K562 (cell line): ENCODE measurements around the gene PARD6A. TPM values are rescaled to one million over a fixed set of nuclear protein-coding genes. Genes with fewer than 3 reads are reported as not detected.

ENCODE experiments used
- CBFB ChIP-seq: sonication (generic); formaldehyde crosslinking; IDR thresholded peaks from 2 replicates; pipeline ENCODE4 v1.4.0; 2020; ENCODE audit warnings: mild to moderate bottlenecking, missing genetic modification reagents
- CTCF ChIP-seq, 3 experiments: IDR thresholded peaks in 2 of 3; conservative IDR thresholded peaks in 1 of 3; 2 replicates each; pipeline ENCODE4 v1.5.1; 2011 to 2012; ENCODE audit warnings: low read length in 3 of 3, mild to moderate bottlenecking in 3 of 3, control low read depth in 2 of 3, improper control_type of control experiment in 1 of 3, inconsistent platforms in 1 of 3, low read depth in 1 of 3, mixed read lengths in 1 of 3, moderate library complexity in 1 of 3; ENCODE audit not compliant: insufficient read depth in 2 of 3
- FOXM1 ChIP-seq, 2 experiments: fragments of 450-650 bp in 1 of 2; sonication (generic) in 1 of 2; formaldehyde crosslinking in 1 of 2; IDR thresholded peaks; 2 replicates each; pipeline versions ENCODE4 v1.6.1 to v1.9.0; 2017 to 2022; ENCODE audit warnings: low read depth in 2 of 2, mild to moderate bottlenecking in 2 of 2, missing genetic modification reagents in 1 of 2, moderate library complexity in 1 of 2
- GATAD2B ChIP-seq: fragments of 450-650 bp; IDR thresholded peaks from 2 replicates; pipeline ENCODE4 v1.6.1; 2017; ENCODE audit warnings: mild to moderate bottlenecking, borderline replicate concordance
- MXD1 ChIP-seq: fragments of 250-450 bp; sonication (Bioruptor Pico); IDR thresholded peaks from 2 replicates; pipeline ENCODE4 v1.8.0; 2021; ENCODE audit warnings: borderline replicate concordance, mild to moderate bottlenecking, moderate library complexity; ENCODE audit not compliant: poor library complexity, severe bottlenecking
- POLR2AphosphoS5 ChIP-seq: IDR thresholded peaks from 2 replicates; pipeline ENCODE4 v1.6.1; 2011; ENCODE audit warnings: mild to moderate bottlenecking, low read depth, low read length, moderate library complexity; ENCODE audit not compliant: control insufficient read depth, insufficient read depth
- TCF3 ChIP-seq: sonication (generic); formaldehyde crosslinking; IDR thresholded peaks from 2 replicates; pipeline ENCODE4 v1.4.0; 2020; ENCODE audit warnings: mild to moderate bottlenecking, missing genetic modification reagents
- ZNF174 ChIP-seq: fragments of 250-450 bp; sonication (Bioruptor Pico); IDR thresholded peaks from 2 replicates; pipeline ENCODE4 v1.4.0; 2020; ENCODE audit warnings: mild to moderate bottlenecking
- ZNF347 ChIP-seq: fragments of 450-650 bp; formaldehyde crosslinking; IDR thresholded peaks from 2 replicates; pipeline ENCODE4 v1.4.0; 2020; ENCODE audit warnings: low read depth, mild to moderate bottlenecking, moderate library complexity
- polyA plus RNA-seq, 8 experiments: library from polyadenylated mRNA; depleted of rRNA in 4 of 8; stranded (reverse) in 5 of 8; unstranded in 3 of 8; fragments of >200 nt; fragmentation: Nextera tagmentation in 2 of 8; fragmentation: Illumina TruSeq in 1 of 8; extraction: Ambion mirVana in 2 of 8; extraction: Trizol in 1 of 8; gene quantifications; 2 replicates each; pipeline versions ENCODE4 v1.2.1 to v1.2.3, GENCODE V29; 2011 to 2014; ENCODE audit warnings: inconsistent platforms in 1 of 8, missing spikeins in 1 of 8
- total RNA-seq, 7 experiments: library from RNA; depleted of rRNA in 6 of 7; stranded (reverse); fragments of >200 nt in 6 of 7; fragmentation: Illumina TruSeq in 2 of 7; extraction: Trizol in 2 of 7; gene quantifications; 2 replicates each; pipeline versions ENCODE4 v1.2.1 to v1.2.3, GENCODE V29; 2011 to 2021; ENCODE audit warnings: low replicate concordance in 1 of 7

The PARD6A gene
- total and polyA plus RNA-seq, 9 of the 15 experiments (the other 6 are each of a cell fraction or from before 2014, with no cell fraction given) = 0.04 to 2.0 (median 0.44) TPM

- TF ChIP-seq MXD1 (CRISPR knock-in tag) (no peak), POLR2AphosphoS5 (no peak), ZNF347 (CRISPR knock-in tag) (no peak), ZNF174 (no peak), FOXM1 (IDR thresholded peaks at IDR 0.05; ENCODE audit: low read depth) (no peak), FOXM1 (CRISPR knock-in tag; IDR thresholded peaks at IDR 0.05; ENCODE audit: low read depth) (no peak), TCF3 (CRISPR knock-in tag) (no peak), CBFB (no peak), GATAD2B (no peak), CTCF (IDR thresholded peaks at IDR 0.05 in 2 of 3, conservative IDR thresholded peaks at IDR 0.05 in 1 of 3; ENCODE audit: insufficient read depth in 2 of 3, low read depth in 1 of 3, low read length in 3 of 3) (no peak)
- TF ChIP-seq, all 486 proteins: peak for 0
Measured at GRCh38 chr16:67678354-67679023, 17.7 kb downstream of the PARD6A start (continued).
